CD4-positive, alpha-beta T cell treated with Interleukin-4 for 4 hours (primary cell): ENCODE measurements around the gene GALK1.
A peak's percentile ranks its signal among the peaks of the same experiment; 100 is the strongest.
"Not testable (repeated sequence)": the region's sequence is repeated elsewhere in the genome, so short reads cannot be mapped to it uniquely, and the experiment has no call there.

ENCODE experiments used
- DNase-seq: peaks from one replicate; pipeline ENCODE4 v3.0.0-alpha.2; 2020

GALK1 gene

DNA sequence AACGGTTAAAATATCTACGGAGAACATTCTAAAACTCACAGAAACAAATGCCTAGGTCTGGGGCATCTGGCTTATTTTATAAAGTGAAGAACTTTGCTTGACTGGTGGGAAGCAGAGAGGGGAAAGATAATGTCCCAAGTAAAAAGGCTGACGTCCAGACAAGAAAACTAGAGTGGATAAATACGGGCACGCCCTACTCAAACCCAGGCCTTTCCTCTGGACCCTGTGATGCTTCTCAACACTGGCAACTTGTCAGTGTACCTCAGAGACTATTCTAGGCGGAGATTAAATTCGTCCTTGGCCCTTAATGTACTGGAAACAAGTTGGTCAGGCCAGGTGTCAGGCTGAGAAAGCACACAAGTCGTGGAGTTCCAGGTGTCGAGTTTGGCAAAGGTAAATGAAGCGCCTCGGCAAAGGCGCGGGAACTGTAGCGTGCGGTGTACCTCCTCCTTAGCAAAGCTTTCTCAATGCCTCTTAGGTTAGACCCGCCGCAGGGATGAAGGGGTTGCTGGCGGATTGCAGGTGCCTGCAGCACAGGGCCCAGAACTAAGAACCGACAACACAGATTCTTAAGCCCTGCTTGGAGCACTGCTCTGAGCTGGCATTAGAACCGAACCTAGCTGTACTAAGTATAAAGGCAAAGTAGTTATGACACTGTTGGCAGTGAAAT lies 18.9 kb upstream of the GALK1 start:
- no peak for DNase-seq

DNA sequence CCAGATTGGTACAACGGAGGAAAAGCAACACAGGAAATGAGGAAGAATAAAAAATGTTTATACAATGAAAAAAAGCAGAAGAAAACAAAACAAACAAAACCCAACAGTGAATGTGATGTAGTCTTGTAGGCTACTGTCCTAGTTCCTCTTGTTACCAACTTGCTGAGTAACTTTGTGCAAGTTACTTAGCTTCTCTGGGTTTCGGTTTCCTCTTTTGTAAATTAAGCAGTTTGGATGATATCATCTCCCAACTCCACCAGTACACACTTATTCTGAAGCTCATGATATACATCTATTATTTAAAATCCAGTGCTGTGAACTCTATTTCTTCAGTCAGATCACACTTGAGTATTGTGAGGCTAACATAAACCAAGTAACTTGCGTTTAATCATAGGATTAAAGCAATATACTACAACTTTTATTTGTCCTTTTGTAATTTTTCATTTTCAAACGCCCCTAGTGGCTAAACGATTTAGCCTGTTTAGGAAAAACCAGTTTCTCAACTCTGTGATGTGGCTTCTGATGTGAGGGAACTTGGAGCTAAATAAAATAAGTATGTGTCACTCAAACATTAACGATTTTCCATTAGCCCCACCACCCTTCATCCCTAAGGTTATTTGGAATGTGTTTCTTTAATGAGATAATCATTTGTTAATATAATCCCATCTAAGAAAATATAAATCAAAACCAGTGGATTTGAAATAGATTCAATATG lies 18.2 kb upstream of the GALK1 start:
- peak; percentile 79 for DNase-seq

DNA sequence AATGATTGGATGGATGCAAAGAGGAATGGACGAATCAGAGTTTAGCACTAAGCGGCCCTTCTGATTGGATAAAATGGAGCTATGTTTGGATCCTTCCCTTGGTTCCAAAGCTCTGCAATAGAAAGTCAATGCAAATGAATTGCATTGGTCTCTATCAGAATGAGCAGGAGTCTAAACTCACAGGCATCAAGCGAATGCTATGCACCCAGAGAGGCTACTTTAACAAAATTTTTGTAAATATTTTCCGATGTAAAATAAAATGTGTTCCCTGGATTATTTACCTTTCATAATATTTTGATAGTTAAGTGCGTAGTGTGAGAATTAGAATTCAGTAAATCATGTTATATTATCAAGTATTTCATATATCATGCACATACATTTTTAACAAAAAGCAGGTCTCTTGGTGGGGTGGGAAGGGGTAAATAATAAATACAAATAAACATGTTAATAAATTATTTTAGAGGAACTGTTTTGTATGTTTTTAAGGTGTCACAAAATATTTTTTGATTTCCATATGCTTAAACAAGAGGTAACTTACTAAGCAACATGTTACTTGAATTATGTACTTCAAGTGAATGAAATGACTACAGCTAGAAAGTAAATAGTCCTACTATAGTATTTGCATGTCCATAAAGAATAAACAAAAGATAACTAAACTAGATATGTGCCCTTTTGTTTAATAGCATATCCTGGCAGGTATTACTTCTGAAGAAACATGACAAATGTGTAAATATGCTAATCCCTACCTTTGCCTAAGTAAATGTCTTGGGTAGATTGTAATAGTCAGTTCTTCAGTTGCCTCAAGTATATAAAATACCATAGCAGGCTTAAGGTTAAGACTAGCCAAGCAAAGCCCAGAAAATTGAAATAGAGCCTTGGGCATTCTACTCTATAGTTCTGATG lies 15.2 kb upstream of the GALK1 start:
- no peak for DNase-seq

DNA sequence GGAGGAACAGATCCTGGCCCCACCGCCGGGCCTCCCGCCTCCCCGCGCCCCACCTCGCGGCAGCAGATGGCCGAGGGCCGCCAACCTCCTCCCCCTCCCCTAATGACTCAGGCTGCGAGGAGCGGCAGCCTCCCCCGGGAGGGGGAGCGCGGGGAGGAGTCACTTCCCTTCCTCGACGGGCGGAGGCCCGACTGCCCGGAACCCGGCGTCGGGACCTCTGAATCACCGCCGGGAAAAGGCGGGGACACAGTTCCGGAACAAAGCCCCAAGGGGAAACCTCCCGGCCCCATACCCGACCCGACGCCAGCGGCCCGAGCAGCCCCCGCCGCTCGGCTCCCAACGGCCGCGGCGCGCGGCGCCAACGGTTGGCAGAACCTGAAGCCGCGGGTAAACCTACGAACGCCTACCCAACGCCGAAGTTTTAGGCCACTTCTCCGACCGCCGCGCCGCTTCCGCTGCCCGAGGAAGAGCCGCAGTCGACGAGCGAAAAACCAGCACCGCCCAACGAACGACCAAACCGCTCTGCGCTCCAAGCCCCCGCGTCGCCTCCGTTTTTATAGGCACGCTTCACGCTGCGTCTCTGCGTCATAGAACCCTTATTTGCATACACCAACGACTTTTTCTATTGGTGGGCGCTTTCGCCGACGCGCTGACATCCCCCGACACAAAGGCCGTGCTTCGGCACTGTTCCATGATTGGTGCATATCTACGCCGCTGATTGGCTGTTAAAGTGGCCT lies 14.4 kb upstream of the GALK1 start:
- DNase-seq = peak; percentile 99

DNA sequence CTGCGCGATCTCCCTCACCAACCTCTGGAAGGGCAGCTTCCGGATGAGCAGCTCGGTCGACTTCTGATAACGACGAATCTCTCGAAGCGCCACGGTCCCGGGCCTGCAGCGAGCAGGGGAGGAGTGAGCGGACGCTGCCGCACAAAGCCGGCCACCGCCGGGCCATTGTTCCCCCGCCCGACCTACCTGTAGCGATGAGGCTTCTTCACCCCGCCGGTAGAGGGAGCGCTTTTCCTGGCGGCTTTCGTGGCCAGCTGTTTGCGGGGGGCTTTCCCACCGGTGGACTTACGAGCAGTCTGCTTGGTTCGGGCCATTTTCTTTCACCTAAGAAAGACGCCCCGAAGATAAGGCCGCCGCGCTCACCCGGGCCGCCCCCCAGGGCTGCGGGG lies 13.9 kb upstream of the GALK1 start:
- DNase-seq = no peak

DNA sequence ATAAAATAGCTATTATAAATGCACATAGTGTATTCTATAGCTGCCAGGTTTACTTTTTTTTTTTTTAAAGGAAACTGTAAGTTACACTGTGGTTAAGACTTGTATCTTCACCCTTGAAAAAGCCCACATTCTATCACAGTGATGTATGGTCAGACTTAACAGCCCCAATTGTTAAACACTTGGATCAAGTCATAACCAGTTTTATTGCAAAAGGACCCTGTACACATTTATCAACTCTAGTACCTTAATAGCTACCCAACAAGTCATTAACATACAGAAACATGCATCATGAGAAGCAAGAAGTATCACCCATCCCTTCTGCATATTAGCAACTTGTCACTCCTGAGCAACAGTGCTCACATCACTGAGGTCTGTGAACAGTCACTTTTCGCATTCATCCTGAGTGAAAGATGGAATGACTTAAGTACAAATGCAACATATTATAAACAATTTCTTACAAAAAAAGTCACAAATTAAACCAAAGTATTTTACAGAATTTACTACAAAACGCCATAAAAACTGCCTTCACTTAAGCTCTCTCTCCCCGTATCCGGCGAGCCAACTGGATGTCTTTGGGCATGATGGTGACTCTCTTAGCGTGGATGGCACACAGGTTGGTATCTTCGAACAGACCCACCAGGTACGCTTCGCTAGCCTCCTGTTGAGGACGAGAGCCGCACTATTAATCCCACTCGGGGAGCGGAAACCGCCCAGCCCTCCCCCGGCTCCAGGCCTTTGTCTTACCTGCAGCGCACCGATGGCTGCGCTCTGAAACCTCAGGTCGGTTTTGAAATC lies 13.3 kb upstream of the GALK1 start:
- not testable (repeated sequence) for DNase-seq

DNA sequence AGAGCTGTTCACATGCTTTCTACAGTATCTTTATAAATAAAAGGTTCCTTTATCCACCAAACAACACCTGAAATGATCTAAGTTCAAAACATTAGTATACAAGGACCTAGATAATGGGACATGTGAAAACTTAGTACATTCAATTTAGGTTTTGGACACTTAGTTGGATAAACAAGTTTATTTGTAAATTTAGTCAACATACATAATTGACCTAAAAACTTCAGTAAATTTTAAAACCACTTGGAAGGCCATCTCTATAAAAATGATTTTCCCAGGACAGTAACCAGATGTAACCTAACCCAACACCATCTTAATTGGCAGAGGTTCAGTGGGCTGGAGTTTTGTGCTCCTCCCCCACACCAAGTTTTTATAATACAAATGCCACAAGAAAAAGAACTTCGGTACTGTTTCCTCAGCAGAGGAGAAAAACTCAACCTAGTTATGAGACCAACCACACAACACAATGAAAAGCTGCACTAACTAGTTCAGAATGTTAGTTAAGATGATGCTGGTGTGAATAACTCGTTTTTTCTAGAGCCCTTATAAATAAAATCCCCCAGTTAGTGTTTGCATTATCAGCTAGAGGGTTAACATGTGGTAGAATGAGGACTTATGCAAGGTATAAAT lies 12.4 kb upstream of the GALK1 start:
- DNase-seq = no peak

DNA sequence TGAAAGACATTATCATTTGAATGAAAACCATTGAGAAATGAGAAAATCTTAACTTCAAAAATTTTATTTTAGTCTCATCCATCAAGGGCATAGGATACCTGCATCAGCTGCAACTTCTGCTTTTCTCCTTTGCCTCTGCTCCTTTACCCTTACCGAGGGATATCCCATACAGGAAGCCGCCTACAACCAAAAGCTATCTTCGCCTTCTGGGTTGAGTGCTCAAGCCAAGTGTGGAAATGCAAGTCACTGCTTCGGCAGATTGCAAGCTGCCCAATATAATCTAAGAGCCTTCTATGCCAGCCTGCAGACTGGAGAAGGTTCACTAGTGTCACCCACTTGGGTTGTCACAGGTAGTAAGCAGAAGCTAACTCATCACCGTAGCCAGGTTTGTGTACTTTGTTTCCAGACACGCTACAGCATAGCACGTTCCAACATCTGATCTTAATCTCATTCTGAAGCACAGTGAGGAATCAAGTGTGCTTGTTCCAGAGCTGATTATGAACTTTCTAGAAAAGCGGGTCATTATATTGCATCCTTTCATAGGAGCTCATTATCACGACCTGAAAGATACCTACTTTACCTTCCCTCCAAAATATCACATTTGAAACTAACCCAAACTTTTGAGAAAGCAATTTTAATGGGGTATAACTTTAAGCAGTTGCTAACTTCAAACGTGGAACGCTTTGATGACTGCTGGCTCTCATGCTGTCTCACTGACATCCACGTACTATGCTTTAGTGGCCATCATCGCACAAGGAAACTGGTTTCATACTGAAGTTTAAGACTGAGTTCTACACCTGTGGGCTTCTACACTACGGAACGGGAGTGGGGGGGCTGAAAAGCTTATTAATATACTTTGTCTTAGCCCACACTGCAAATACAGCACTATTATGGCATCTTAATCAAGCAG lies 11.6 kb upstream of the GALK1 start:
- DNase-seq = peak; percentile 22

DNA sequence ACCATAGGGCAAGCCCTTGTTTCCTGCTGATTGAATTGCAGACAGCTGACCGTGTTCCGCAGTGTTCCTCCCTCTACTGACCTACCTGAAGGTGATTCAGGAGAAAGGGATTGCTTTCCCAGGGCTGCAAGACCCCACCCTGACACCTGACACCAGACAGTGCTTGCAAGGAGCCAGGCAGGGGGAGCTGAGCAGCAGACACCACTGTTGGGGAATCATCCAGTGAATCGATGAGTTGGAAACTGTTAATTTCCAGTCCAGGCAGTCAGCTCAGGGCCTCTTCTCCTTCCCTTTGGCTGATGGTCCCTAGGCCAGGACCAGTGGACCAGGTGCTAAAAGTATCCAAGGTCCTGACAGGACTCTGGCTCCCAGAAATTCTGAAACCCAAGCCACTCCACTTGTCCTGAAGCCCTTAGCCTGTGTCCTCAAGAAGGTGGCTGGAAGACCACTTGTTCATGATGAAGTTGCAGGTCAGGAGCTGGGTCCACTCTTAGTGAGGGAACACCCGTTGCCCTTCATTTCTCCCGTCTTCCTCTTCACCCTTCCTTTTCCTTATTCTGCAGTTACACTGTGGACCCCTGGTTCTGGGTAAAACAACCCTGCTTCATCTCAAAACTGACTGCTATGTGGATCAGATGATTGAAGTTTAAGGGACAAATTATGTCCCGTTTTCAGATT lies 10.1 kb upstream of the GALK1 start:
- no peak for DNase-seq

DNA sequence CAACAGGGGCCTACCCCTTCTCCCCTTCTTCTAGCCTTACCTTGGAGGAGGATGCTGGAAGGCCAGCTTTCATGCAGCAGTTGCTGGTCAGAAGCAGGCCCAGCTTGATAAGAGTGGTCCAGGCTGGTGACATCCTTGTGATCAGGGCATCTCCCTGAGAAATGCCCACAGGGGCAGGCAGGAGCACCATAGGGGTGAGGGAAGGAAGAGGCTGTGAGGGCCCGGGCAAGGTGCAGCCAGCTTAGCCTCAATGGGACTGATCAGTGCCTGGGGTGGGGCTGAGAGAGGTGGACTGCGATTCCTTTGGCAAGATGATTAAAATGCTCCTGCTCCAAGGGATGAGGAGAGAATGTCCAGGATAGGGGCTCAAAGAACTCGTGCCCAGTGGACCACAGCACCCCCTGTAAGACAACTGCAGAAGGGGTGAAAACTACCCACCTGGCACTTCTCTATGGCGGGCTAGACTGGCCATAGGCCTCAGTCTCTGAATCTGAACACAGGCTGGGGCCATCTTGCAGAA lies 9.5 kb upstream of the GALK1 start:
- no peak for DNase-seq

DNA sequence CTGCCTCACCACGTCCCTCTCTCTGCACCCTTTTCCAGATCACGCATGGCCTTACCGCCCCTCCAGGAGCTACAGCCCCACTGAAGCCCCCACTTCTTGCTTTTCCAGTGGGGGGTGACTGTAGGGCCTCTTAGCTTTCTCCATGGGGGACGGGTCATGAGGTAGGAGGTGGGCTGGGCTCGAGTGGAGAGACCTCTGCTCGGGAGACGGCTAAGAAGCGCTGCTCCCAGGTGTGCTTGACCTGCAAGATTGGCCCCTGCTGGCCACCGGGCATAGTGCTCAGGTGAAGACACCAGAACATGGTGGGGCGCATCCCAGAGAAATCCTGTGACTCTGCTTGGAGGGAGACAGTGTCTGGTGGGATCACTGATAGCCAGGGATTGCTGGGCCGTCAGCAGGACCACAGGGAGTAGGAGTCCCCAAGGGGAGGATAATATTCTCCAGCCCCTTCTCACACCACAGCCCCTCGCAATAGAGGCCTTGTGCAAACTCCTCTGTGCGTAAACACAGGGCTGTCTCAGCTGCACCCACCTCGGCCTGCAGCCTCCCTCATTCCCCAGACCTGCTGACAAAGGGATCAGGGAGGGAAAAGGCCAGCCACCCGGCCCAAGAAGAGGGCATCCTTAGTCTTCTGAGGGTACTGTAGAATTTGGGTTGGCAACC lies 8.9 kb upstream of the GALK1 start:
- no peak for DNase-seq

DNA sequence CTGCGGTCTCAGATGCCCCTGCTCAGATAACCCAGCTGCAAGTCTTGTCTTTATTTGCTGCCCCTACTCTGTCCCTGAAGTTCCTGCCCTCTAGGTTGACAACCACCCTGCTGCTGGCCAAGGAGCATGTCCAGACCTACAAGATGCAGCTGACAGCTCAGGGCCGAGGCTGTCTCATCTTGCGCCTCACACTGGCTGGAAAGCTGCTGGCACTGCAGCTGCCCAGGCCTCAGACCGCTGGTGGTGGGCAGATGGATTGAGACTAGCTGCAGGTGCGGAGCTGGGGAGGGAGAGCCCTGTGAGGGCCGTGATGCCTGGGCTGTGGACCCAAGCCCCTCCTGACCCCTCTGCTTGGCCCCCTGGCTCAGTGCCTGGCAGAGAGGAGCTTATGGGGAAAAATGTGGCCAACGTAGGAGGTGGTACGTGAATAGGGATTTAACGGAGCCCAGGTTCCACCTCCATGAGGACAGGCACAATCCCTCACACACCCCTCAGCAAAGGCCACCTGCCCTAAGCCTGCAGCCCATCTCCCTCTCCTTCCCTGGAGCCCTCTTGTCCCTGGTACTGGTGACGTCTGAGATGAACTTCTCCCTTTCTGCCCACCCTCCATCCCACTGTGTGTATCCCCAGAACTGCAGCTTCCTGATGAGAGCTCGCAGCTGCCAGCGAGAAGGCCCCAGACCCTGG lies 8.3 kb upstream of the GALK1 start:
- no peak for DNase-seq

DNA sequence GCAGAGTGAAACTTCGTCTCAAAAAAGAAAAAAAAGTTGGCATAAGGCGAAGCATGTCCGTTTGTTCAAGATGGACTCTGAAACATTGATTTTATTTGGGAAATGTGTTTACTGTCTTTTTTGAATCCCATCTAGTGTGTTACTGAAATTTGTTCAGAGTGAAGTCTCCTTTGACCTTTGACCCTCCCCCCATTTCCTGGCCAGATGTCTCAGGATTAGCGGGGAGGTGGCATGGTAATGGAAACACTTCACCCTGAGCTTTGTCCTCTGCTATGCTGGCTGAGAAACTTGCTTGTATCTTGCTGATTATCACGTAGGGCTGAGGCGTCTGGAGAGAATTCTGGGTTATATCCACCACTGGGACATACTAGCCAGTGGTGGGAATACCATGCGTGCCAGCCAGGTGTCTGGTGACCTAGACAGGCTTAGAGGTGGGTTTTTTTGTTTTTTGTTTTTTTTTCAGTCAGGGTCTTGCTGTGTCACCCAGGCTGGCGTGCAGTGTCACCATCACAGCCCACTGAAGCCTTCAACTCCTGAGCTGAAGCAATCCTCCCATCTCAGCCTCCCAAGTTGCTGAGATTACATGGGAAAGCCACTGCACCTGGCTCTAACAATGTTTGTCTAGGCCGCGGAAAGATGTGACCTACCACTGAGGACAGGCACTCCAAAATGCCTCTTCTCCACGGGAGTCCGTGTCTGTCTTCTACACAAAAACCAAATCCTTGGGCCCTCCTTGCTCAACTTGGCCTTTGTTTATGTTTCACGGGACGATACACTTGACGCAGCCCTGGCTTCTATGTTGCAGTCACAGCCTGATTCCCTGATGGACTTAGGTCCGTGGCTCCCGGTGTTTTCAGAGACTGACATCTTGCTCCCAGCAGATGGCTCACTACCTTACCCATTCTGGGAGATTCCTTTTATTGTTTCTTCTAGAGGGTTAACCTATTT lies 6.6 kb upstream of the GALK1 start:
- no peak for DNase-seq

DNA sequence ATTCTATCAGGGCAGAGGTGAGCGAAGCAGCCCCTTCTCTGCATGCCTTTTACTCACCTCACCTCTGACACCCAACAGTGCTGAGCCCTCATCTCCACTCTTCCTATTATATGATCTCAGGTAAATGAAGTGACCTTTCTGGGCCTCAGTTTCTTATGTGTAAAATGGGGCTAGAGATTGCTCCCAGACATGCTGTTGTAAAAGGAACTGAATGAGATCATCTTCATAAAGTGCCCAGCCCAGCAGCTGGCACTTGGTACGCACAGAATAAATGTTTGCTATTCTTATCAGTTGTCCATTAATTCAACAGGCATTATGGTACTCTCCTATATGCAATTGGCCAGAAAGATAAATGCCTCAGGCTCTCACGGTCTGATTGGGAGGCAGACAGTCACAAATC lies 4.5 kb upstream of the GALK1 start:
- no peak for DNase-seq

DNA sequence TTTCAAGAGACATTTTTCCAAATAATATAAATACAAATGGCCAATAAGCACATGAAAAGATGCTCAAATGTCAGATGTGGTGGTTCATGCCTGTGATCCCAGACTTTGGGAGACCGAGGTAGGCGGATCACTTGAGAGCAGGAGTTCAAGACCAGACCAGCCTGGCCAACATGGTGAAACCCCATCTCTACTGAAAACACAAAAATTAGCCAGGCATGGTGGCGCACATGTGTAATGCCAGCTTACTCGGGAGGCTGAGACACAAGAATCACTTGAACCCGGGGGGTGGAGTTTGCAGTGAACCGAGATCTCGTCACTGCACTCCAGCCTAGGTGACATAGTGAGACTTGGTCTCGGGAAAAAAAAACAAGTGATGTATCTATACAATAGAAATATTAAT lies 2.9 kb upstream of the GALK1 start:
- no peak for DNase-seq

DNA sequence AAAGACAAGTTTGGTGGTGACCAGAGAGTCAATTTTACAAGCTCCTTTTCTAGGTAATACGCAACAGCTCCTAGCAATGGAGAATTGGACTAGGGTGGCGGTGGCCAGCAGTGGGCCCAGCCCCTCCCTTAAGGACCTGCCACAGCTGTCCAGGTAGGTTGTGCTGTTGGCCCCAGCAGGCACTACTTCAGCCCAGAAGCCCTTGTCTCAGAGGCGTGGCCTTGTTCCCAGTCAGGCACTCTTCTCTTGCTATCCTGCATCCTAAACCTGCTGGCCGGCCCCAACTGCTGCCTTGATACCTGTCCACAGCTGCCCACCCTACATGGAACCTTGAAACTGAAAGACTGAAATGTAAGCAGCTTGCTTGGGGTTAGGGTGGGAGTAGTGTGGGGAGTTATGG lies 989 bp upstream of the GALK1 start:
- no peak for DNase-seq

DNA sequence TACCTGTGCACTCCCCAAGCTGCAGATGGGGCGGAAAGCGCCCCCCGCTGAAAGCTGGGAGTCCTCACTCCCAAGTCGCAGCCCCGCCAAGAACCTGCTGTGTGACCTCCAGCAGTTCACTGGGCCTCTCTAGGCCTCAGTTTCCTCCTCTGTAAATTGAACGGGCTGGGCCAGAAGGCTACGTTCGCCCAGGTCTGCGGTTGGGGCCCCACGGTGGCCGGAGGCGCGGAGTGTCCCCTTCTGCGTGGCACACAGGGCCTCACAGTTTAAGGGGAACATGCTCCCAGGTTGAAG lies 628 bp downstream of the GALK1 start:
- no peak for DNase-seq
